IMR-90 (cell line): ENCODE measurements around the gene PTCH2. TPM values are rescaled to one million over a fixed set of nuclear protein-coding genes. Genes with fewer than 3 reads are reported as not detected.

ENCODE experiments used
- ATAC-seq: fragments of 200-7000 bp; cut with Tn5 transposase; 2 replicates; pipeline ENCODE4 v1.9.1; 2020; ENCODE audit warnings: low read depth, mild to moderate bottlenecking, moderate library complexity
- BruUV-seq: library from RNA; stranded (reverse); fragments of 400-500 nt; replicated peaks from 2 replicates; lab custom pipeline; 2021; lab: Mats Ljungman, UMichigan
- CTCF ChIA-PET: fragments of 300-600 bp; formaldehyde crosslinking; extraction: SDS; loops from one replicate; lab custom pipeline; 2021; ENCODE audit warnings: antibody characterized with exemption; lab: Yijun Ruan, JAX
- POLR2A ChIA-PET: fragments of 300-600 bp; sonication (Branson Sonifier 250); formaldehyde crosslinking; loops from one replicate; lab custom pipeline; 2022; ENCODE audit warnings: antibody characterized with exemption; ENCODE audit not compliant: unreplicated experiment; lab: Charles Lee
- DNase-seq: peaks from one replicate; pipeline ENCODE4 v3.0.0; 2013
- H2AFZ ChIP-seq: replicated peaks from 2 replicates; pipeline ENCODE3; 2013; ENCODE audit warnings: low read length, mild to moderate bottlenecking; ENCODE audit not compliant: poor library complexity
- H2AK5ac ChIP-seq: 2 replicates; pipeline ENCODE4 v1.6.1; 2013; ENCODE audit warnings: low read depth, low read length, inconsistent platforms
- H2AK9ac ChIP-seq: replicated peaks from 2 replicates; pipeline ENCODE3; 2013; ENCODE audit warnings: mild to moderate bottlenecking, low read depth, low read length, moderate library complexity; ENCODE audit not compliant: poor library complexity
- H2BK120ac ChIP-seq: 2 replicates; pipeline ENCODE4 v1.6.1; 2013; ENCODE audit warnings: low read depth, low read length, inconsistent platforms
- H2BK15ac ChIP-seq: 3 replicates; pipeline ENCODE4 v1.6.1; 2013; ENCODE audit warnings: low read depth, low read length, inconsistent platforms
- H2BK20ac ChIP-seq: 2 replicates; pipeline ENCODE4 v1.6.1; 2013; ENCODE audit warnings: low read depth, mild to moderate bottlenecking, inconsistent platforms, low read length, moderate library complexity
- H2BK5ac ChIP-seq: 2 replicates; pipeline ENCODE4 v1.6.1; 2013; ENCODE audit warnings: mild to moderate bottlenecking, low read depth, low read length, inconsistent platforms; ENCODE audit not compliant: poor library complexity, severe bottlenecking
- H3K14ac ChIP-seq: replicated peaks from 2 replicates; pipeline ENCODE4 v1.6.1; 2013; ENCODE audit warnings: low read depth, low read length, inconsistent platforms
- H3K18ac ChIP-seq: 2 replicates; pipeline ENCODE4 v1.6.1; 2013; ENCODE audit warnings: low read depth, low read length, control low read depth
- H3K23ac ChIP-seq: 2 replicates; pipeline ENCODE4 v1.6.1; 2013; ENCODE audit warnings: low read depth, low read length, inconsistent platforms
- H3K27ac ChIP-seq: 2 replicates; pipeline ENCODE4 v1.5.1; 2013; ENCODE audit warnings: mild to moderate bottlenecking, control low read depth, low read length; ENCODE audit not compliant: insufficient read depth
- H3K27me3 ChIP-seq: 2 replicates; pipeline ENCODE4 v1.6.1; 2013; ENCODE audit warnings: low read length; ENCODE audit not compliant: control insufficient read depth, insufficient read depth
- H3K36me3 ChIP-seq: 2 replicates; pipeline ENCODE4 v1.6.1; 2013; ENCODE audit warnings: low read length, mixed read lengths; ENCODE audit not compliant: control insufficient read depth, insufficient read depth
- H3K4ac ChIP-seq: 2 replicates; pipeline ENCODE4 v1.6.1; 2013; ENCODE audit warnings: low read depth, low read length, inconsistent platforms
- H3K4me1 ChIP-seq: 2 replicates; pipeline ENCODE4 v1.6.1; 2013; ENCODE audit warnings: low read length, mixed read lengths; ENCODE audit not compliant: control insufficient read depth, insufficient read depth
- H3K4me2 ChIP-seq: 2 replicates; pipeline ENCODE4 v1.6.1; 2013; ENCODE audit warnings: low read depth, mild to moderate bottlenecking, control low read depth, low read length, moderate library complexity
- H3K4me3 ChIP-seq: 2 replicates; pipeline ENCODE4 v1.5.1; 2013; ENCODE audit warnings: low read depth, mild to moderate bottlenecking, control low read depth, low read length, moderate library complexity; ENCODE audit not compliant: insufficient read depth
- H3K56ac ChIP-seq: 2 replicates; pipeline ENCODE4 v1.6.1; 2013; ENCODE audit warnings: low read length, inconsistent platforms; ENCODE audit not compliant: insufficient read depth; ENCODE audit errors: extremely low read depth
- H3K79me1 ChIP-seq, 2 experiments: 2 replicates each; pipeline ENCODE4 v1.6.1; 2013; ENCODE audit warnings: low read length in 2 of 2, inconsistent platforms in 1 of 2, low read depth in 1 of 2
- H3K9ac ChIP-seq: 2 replicates; pipeline ENCODE4 v1.6.1; 2013; ENCODE audit warnings: low read depth, low read length, control low read depth
- H3K9me1 ChIP-seq: 2 replicates; pipeline ENCODE4 v1.6.1; 2013; ENCODE audit warnings: low read length, inconsistent platforms; ENCODE audit not compliant: insufficient read depth
- H3K9me3 ChIP-seq: 2 replicates; pipeline ENCODE4 v1.6.1; 2013; ENCODE audit warnings: low read length; ENCODE audit not compliant: control insufficient read depth, insufficient read depth
- H4K20me1 ChIP-seq: 2 replicates; pipeline ENCODE4 v1.6.1; 2013; ENCODE audit warnings: low read length, inconsistent platforms; ENCODE audit not compliant: insufficient read depth
- H4K5ac ChIP-seq: 2 replicates; pipeline ENCODE4 v1.6.1; 2013; ENCODE audit warnings: mild to moderate bottlenecking, low read depth, low read length, control low read depth
- H4K8ac ChIP-seq, 2 experiments: 2 replicates each; pipeline ENCODE4 v1.6.1; 2013; ENCODE audit warnings: low read depth in 2 of 2, low read length in 2 of 2, control low read depth in 1 of 2, inconsistent platforms in 1 of 2
- H4K91ac ChIP-seq: 2 replicates; pipeline ENCODE4 v1.6.1; 2013; ENCODE audit warnings: low read depth, low read length, inconsistent platforms; ENCODE audit not compliant: insufficient read depth
- BHLHE40 ChIP-seq: fragments of 150-350 bp; IDR thresholded peaks from 2 replicates; pipeline ENCODE4 v1.6.1; 2016; ENCODE audit warnings: mild to moderate bottlenecking, low read depth, low read length
- CEBPB ChIP-seq: IDR thresholded peaks from 2 replicates; pipeline ENCODE4 v1.6.1; 2012; ENCODE audit warnings: low read depth, low read length, improper control_type of control experiment
- CHD1 ChIP-seq: IDR thresholded peaks from 2 replicates; pipeline ENCODE4 v1.6.1; 2012; ENCODE audit warnings: low read depth, low read length, improper control_type of control experiment
- CTCF ChIP-seq: conservative IDR thresholded peaks from 2 replicates; pipeline ENCODE4 v1.5.1; 2012; ENCODE audit warnings: mild to moderate bottlenecking, low read depth, low read length, improper control_type of control experiment
- FOS ChIP-seq: fragments of 150-350 bp; IDR thresholded peaks from 2 replicates; pipeline ENCODE4 v1.6.1; 2016; ENCODE audit warnings: low read depth, low read length
- MAFK ChIP-seq: IDR thresholded peaks from 2 replicates; pipeline ENCODE4 v1.6.1; 2012; ENCODE audit warnings: low read depth, low read length, improper control_type of control experiment
- MAZ ChIP-seq: IDR thresholded peaks from 2 replicates; pipeline ENCODE4 v1.6.1; 2012; ENCODE audit warnings: low read depth, mild to moderate bottlenecking, low read length, improper control_type of control experiment, moderate library complexity, borderline replicate concordance
- NFE2L2 ChIP-seq: fragments of 150-350 bp; IDR thresholded peaks from 2 replicates; pipeline ENCODE4 v1.6.1; 2016; ENCODE audit warnings: low read depth, mild to moderate bottlenecking, low read length
- RAD21 ChIP-seq: IDR thresholded peaks from 2 replicates; pipeline ENCODE4 v1.6.1; 2012; ENCODE audit warnings: low read length, improper control_type of control experiment
- RFX5 ChIP-seq: IDR thresholded peaks from 2 replicates; pipeline ENCODE4 v1.8.0; 2012; ENCODE audit warnings: low read depth, mild to moderate bottlenecking, low read length, moderate library complexity
- WGBS, 2 experiments: methylation state at CpG; one replicate each; pipeline versions ENCODE4 v1.1.5 to v1.1.7; 2013; ENCODE audit warnings: missing lambda C conversion rate in 2 of 2; ENCODE audit not compliant: insufficient read length in 1 of 2; ENCODE audit errors: extremely low coverage in 2 of 2; 5-methylcytosine and 5-hydroxymethylcytosine counted together
- dilution Hi-C: fragments of 300-500 bp; cut with HindIII; formaldehyde crosslinking; loops from one replicate; pipeline ENCODE4 v1.14.3; 2018; ENCODE audit warnings: low sequenced_read_pairs; ENCODE audit not compliant: unreplicated experiment
- in situ Hi-C: fragments of 300-500 bp; cut with MboI; formaldehyde crosslinking; loops from 3 replicates; pipeline ENCODE4 v1.14.3; 2019; ENCODE audit warnings: low sequenced_read_pairs, inconsistent platforms, mixed read lengths
- intact Hi-C: fragments of 100-400 bp; cut with micrococcal nuclease; formaldehyde crosslinking; loops from 2 replicates; pipeline ENCODE4 v1.10.0; 2022
- polyA plus RNA-seq, 3 experiments: library from polyadenylated mRNA; depleted of rRNA; stranded (reverse); fragments of >200 nt; gene quantifications; 2 replicates each; pipeline ENCODE4 v1.2.3, GENCODE V29; 2012; ENCODE audit warnings: low replicate concordance in 1 of 3
- total RNA-seq: library from RNA; depleted of rRNA; stranded (reverse); fragments of >200 nt; gene quantifications from 2 replicates; pipeline ENCODE4 v1.2.3, GENCODE V29; 2012
- TF ChIP-seq, protein P1 (sequence below): fragments of 150-350 bp; IDR thresholded peaks from 2 replicates; pipeline ENCODE4 v1.6.1; 2016; ENCODE audit warnings: low read depth, mild to moderate bottlenecking, low read length, moderate library complexity, borderline replicate concordance
- TF ChIP-seq, protein P2 (sequence below): fragments of 150-350 bp; IDR thresholded peaks from 2 replicates; pipeline ENCODE4 v1.6.1; 2017; ENCODE audit warnings: mild to moderate bottlenecking, antibody characterized with exemption, low read length, low read depth

Gene PTCH2
- total and polyA plus RNA-seq, 2 of the 4 experiments (the other 2 are of a cell fraction) = under 0.01 to 0.56 TPM

DNA sequence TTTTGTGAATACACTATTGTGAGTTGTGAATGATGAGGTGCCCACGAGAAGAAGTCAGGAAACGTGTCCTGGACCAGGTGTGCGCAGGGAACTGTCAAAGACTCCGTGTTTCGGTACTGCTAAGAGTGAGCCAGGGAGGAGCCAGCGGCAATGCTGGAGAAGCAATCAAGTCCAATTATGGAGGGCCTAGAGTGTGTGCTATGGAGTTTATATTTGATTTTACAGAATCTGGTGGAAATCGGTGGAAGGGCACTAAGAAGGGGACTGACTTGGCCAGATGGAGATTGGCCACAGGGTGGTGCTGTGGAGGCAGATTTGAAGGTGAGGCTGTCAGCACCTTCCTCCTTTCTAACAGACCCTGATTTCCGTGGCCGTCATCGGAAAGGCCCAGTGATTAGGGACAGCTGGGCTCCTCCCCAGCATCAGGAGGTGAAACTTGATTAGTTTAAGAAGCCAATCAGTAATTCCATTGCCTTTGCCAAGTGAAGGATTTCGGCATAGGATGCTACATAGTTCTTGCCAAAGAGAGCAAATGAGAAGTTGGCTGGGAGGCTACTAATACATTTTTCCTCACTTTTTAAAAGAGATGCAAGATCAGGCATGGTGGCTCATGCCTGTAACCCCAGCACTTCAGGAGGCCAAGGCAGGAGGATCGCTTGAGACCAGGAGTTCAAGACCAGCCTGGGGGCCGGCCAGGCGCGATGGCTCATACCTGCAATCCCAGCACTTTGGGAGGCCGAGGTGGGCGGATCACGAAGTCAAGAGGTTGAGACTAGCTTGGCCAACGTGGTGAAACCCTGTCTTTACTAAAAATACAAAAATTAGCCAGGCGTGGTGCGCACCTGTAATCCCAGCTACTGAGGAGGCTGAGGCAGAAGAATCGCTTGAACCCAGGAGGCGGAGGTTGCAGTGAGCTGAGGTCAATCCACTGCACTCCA is 7.0 kb downstream of the PTCH2 start:
- Histone ChIP-seq H3K27me3 (no peaks in the 10 kb centered on the region), H3K14ac (no peak overlapping the region), H3K18ac (no peak overlapping the region), H2AK5ac (peak overlapping the region; percentile 72; the same call in 1 of the 2 replicates), H3K79me1 (no peaks in the 10 kb centered on the region), H3K4me2 (peak overlapping the region; percentile 57), H2BK20ac (peak overlapping the region; percentile 50; the same call in 1 of the 2 replicates), H2BK120ac (0 out of 2 replicates have a peak overlapping the region, but pooled peaks have one; percentile 21), H3K27ac (no peak overlapping the region), H2BK15ac (no peak overlapping the region; the same call in 2 of the 3 replicates), H3K9me1 (no peaks in the 10 kb centered on the region), H2AFZ (peak overlapping the region; percentile 87), H3K9me3 (no peaks in the 10 kb centered on the region), H3K4me3 (no peak overlapping the region), H4K5ac (no peak overlapping the region), H2BK5ac (no peak overlapping the region), H3K23ac (no peak overlapping the region), H4K8ac (peak overlapping the region in 1 of 2 experiments; percentile 68; a peak in 2 of 4 replicates), H3K56ac (no peak overlapping the region), H4K20me1 (no peaks in the 10 kb centered on the region), H2AK9ac (peak overlapping the region; percentile 10), H3K9ac (no peak overlapping the region), H3K4me1 (no peaks in the 10 kb centered on the region), H4K91ac (0 out of 2 replicates have a peak overlapping the region, but pooled peaks have one; percentile 38), H3K36me3 (no peaks in the 10 kb centered on the region), H3K4ac (no peak overlapping the region)
- DNase-seq (peak; percentile 84), ATAC-seq (peak; percentile 96)
- POLR2A ChIA-PET = no interaction called here
- intact Hi-C loops = loop anchor here (1.0 to 5.0 kb wide), 3 partner anchors 151 to 466 kb away; partner anchors contain the start of genes EIF2B3 and HECTD3
- in situ Hi-C loops = loop anchor here (10.0 kb wide), 1 partner anchor 469 kb away; no protein-coding TSS in a partner anchor
- WGBS, 2 experiments = 85% methylated on average over 15 of the region's 23 CpGs; no CpG with 5 or more reads in 1 of the 2 experiments
- CTCF ChIA-PET = interaction anchor here (1.6 to 2.2 kb wide), 2 partner anchors 10 to 178 kb away, joined by 3 to 7 read pairs; no protein-coding TSS in a partner anchor
- dilution Hi-C loops = no loop called here
- no TSS peak for BruUV-seq
- TF ChIP-seq MAZ (no peak), MAFK (no peak), CHD1 (no peak), FOS (no peak), BHLHE40 (no peak), CTCF (peak; percentile 84), CEBPB (no peak), RFX5 (no peak), RAD21 (peak; percentile 88), NFE2L2 (no peak)
- TF ChIP-seq, protein P1, sequence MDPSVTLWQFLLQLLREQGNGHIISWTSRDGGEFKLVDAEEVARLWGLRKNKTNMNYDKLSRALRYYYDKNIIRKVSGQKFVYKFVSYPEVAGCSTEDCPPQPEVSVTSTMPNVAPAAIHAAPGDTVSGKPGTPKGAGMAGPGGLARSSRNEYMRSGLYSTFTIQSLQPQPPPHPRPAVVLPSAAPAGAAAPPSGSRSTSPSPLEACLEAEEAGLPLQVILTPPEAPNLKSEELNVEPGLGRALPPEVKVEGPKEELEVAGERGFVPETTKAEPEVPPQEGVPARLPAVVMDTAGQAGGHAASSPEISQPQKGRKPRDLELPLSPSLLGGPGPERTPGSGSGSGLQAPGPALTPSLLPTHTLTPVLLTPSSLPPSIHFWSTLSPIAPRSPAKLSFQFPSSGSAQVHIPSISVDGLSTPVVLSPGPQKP = no peak
- TF ChIP-seq, protein P2, sequence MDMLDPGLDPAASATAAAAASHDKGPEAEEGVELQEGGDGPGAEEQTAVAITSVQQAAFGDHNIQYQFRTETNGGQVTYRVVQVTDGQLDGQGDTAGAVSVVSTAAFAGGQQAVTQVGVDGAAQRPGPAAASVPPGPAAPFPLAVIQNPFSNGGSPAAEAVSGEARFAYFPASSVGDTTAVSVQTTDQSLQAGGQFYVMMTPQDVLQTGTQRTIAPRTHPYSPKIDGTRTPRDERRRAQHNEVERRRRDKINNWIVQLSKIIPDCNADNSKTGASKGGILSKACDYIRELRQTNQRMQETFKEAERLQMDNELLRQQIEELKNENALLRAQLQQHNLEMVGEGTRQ = no peak
